ENCODE results near the gene FAM174B.

DNA sequence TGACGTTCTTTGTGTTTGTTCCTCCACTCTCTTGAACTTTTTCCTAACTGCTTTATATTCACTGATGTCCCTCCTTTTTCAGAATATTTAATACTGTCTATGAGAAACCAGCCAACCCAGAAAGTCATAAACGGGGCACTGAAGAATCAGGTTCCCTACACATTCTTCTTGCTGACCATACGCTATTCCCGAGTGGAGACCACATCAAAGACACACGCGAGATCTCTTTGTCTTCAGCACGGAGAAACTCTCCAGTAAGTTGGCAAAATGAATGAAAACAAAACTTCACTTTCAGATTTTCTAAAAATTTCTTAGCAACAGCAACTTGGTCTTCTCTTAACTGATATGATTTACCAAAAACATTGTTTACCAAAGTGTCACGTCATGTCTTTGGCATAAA, 22.6 kb downstream of the FAM174B start:
- TF ChIP-seq, protein P1, sequence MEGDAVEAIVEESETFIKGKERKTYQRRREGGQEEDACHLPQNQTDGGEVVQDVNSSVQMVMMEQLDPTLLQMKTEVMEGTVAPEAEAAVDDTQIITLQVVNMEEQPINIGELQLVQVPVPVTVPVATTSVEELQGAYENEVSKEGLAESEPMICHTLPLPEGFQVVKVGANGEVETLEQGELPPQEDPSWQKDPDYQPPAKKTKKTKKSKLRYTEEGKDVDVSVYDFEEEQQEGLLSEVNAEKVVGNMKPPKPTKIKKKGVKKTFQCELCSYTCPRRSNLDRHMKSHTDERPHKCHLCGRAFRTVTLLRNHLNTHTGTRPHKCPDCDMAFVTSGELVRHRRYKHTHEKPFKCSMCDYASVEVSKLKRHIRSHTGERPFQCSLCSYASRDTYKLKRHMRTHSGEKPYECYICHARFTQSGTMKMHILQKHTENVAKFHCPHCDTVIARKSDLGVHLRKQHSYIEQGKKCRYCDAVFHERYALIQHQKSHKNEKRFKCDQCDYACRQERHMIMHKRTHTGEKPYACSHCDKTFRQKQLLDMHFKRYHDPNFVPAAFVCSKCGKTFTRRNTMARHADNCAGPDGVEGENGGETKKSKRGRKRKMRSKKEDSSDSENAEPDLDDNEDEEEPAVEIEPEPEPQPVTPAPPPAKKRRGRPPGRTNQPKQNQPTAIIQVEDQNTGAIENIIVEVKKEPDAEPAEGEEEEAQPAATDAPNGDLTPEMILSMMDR (IDR thresholded peaks at IDR 0.05), result no peak
- no peak for TF ChIP-seq POLR2A (IDR thresholded peaks at IDR 0.05)

All from stomach (tissue), 4 donors.